K562 (cell line): Measurements from ENCODE around the gene C11orf98. TPM values are rescaled to one million over a fixed set of nuclear protein-coding genes. Genes with fewer than 3 reads are reported as not detected.
A peak's percentile ranks its signal among the peaks of the same experiment; 100 is the strongest.

Source experiments
- CBX3 ChIP-seq, 2 experiments: IDR thresholded peaks; 1 replicate in 1 of 2; 2 replicates in 1 of 2; pipeline ENCODE4 v1.6.1; 2012; ENCODE audit warnings: inconsistent platforms in 2 of 2, low read length in 2 of 2, borderline replicate concordance in 1 of 2, control low read depth in 1 of 2
- DDX20 ChIP-seq: fragments of 450-650 bp; IDR thresholded peaks from 2 replicates; pipeline ENCODE4 v1.6.1; 2016; ENCODE audit warnings: missing genetic modification characterization, low read depth, mild to moderate bottlenecking, missing compliant biosample characterization, moderate library complexity
- EGR1 ChIP-seq: fragments of 450-650 bp; conservative IDR thresholded peaks from 2 replicates; pipeline ENCODE4 v1.6.1; 2017; ENCODE audit warnings: mild to moderate bottlenecking
- HMGXB4 ChIP-seq: sonication (generic); formaldehyde crosslinking; IDR thresholded peaks from 2 replicates; pipeline ENCODE4 v1.8.1; 2023; ENCODE audit warnings: mild to moderate bottlenecking, missing genetic modification reagents
- HOXB6 ChIP-seq: fragments of 250-450 bp; sonication (Bioruptor Pico); IDR thresholded peaks from 2 replicates; pipeline ENCODE4 v1.5.1; 2022; ENCODE audit warnings: mild to moderate bottlenecking, borderline replicate concordance
- LCOR ChIP-seq: sonication (generic); formaldehyde crosslinking; IDR thresholded peaks from 2 replicates; pipeline ENCODE4 v1.8.0; 2022; ENCODE audit warnings: mild to moderate bottlenecking, missing genetic modification reagents
- NFYB ChIP-seq: IDR thresholded peaks from 2 replicates; pipeline ENCODE4 v1.6.1; 2011; ENCODE audit warnings: mild to moderate bottlenecking, moderate library complexity; ENCODE audit not compliant: insufficient read length; ENCODE audit errors: extremely low read depth
- NRF1 ChIP-seq, 2 experiments: fragments of 450-650 bp; IDR thresholded peaks in 1 of 2; conservative IDR thresholded peaks in 1 of 2; 2 replicates each; pipeline ENCODE4 v1.6.1; 2014; ENCODE audit warnings: mild to moderate bottlenecking in 2 of 2
- POLR2AphosphoS5 ChIP-seq: IDR thresholded peaks from 2 replicates; pipeline ENCODE4 v1.6.1; 2011; ENCODE audit warnings: mild to moderate bottlenecking, low read depth, low read length, moderate library complexity; ENCODE audit not compliant: control insufficient read depth, insufficient read depth
- POLR2H ChIP-seq: IDR thresholded peaks from 2 replicates; pipeline ENCODE4 v1.6.1; 2016; ENCODE audit warnings: missing genetic modification characterization, low read depth, mild to moderate bottlenecking, control low read depth, missing compliant biosample characterization, moderate library complexity
- POLR3A ChIP-seq: IDR thresholded peaks from 2 replicates; pipeline ENCODE4 v1.6.1; 2011; ENCODE audit warnings: borderline replicate concordance, mild to moderate bottlenecking, moderate library complexity; ENCODE audit not compliant: insufficient read length, insufficient read depth; ENCODE audit errors: extremely low read depth
- PRMT5 ChIP-seq: sonication (generic); formaldehyde crosslinking; IDR thresholded peaks from 2 replicates; pipeline ENCODE4 v1.5.0; 2020; ENCODE audit warnings: missing genetic modification reagents
- RCOR1 ChIP-seq, 2 experiments: IDR thresholded peaks; 2 replicates each; pipeline ENCODE4 v1.6.1; 2012; ENCODE audit warnings: low read depth in 2 of 2, low read length in 2 of 2, borderline replicate concordance in 1 of 2, improper control_type of control experiment in 1 of 2
- RFX5 ChIP-seq: IDR thresholded peaks from 2 replicates; pipeline ENCODE4 v1.6.1; 2011; ENCODE audit warnings: low read depth, mild to moderate bottlenecking, improper control_type of control experiment, low read length
- TAF9B ChIP-seq: fragments of 450-650 bp; IDR thresholded peaks from 2 replicates; pipeline ENCODE4 v1.6.1; 2018; ENCODE audit warnings: mild to moderate bottlenecking; ENCODE audit not compliant: partially characterized antibody
- YBX1 ChIP-seq: fragments of 450-650 bp; IDR thresholded peaks from 2 replicates; pipeline ENCODE4 v1.7.1; 2016; ENCODE audit warnings: mild to moderate bottlenecking
- ZBTB11 ChIP-seq, 3 experiments: fragments of 200-800 bp in 1 of 3; fragments of 250-450 bp in 1 of 3; fragments of 450-650 bp in 1 of 3; sonication (Bioruptor Pico) in 1 of 3; sonication (Bioruptor generic) in 1 of 3; formaldehyde crosslinking in 1 of 3; IDR thresholded peaks; 2 replicates each; pipeline versions ENCODE4 v1.6.1 to v1.8.0; 2016 to 2022; ENCODE audit warnings: mild to moderate bottlenecking in 2 of 3, missing genetic modification characterization in 2 of 3, missing compliant biosample characterization in 1 of 3, moderate library complexity in 1 of 3
- ZBTB17 ChIP-seq: fragments of 450-650 bp; formaldehyde crosslinking; IDR thresholded peaks from 2 replicates; pipeline ENCODE4 v1.4.0; 2020; ENCODE audit warnings: mild to moderate bottlenecking
- ZC3H8 ChIP-seq: fragments of 450-650 bp; IDR thresholded peaks from 2 replicates; pipeline ENCODE4 v1.6.1; 2017
- ZEB2 ChIP-seq: fragments of 450-650 bp; IDR thresholded peaks from 2 replicates; pipeline ENCODE4 v1.6.1; 2016
- ZNF146 ChIP-seq: IDR thresholded peaks from one replicate; pipeline ENCODE4 v1.6.1; 2018; ENCODE audit warnings: missing compliant biosample characterization; ENCODE audit not compliant: unreplicated experiment
- ZNF165 ChIP-seq: fragments of 250-450 bp; sonication (Bioruptor Pico); IDR thresholded peaks from 2 replicates; pipeline ENCODE4 v1.4.0; 2020; ENCODE audit warnings: borderline replicate concordance
- polyA plus RNA-seq, 8 experiments: library from polyadenylated mRNA; depleted of rRNA in 4 of 8; stranded (reverse) in 5 of 8; unstranded in 3 of 8; fragments of >200 nt; fragmentation: Nextera tagmentation in 2 of 8; fragmentation: Illumina TruSeq in 1 of 8; extraction: Ambion mirVana in 2 of 8; extraction: Trizol in 1 of 8; gene quantifications; 2 replicates each; pipeline versions ENCODE4 v1.2.1 to v1.2.3, GENCODE V29; 2011 to 2014; ENCODE audit warnings: inconsistent platforms in 1 of 8, missing spikeins in 1 of 8
- total RNA-seq, 7 experiments: library from RNA; depleted of rRNA in 6 of 7; stranded (reverse); fragments of >200 nt in 6 of 7; fragmentation: Illumina TruSeq in 2 of 7; extraction: Trizol in 2 of 7; gene quantifications; 2 replicates each; pipeline versions ENCODE4 v1.2.1 to v1.2.3, GENCODE V29; 2011 to 2021; ENCODE audit warnings: low replicate concordance in 1 of 7

C11orf98 gene
- total and polyA plus RNA-seq, 9 of the 15 experiments (the other 6 are each of a cell fraction or from before 2014, with no cell fraction given), result 103 to 352 (median 218) TPM

GRCh38 chr11:62621567-62622470 lies 43.2 kb downstream of the C11orf98 start, which contains the start of gene B3GAT3 (continued):
- TF ChIP-seq POLR2AphosphoS5 (peak; percentile 75; the same call in 1 of the 2 replicates), POLR2H (tag) (peak; percentile 54), EGR1 (peak; percentile 71), ZNF165 (CRISPR knock-in tag) (no peak), ZBTB11 (CRISPR knock-in tag; IDR thresholded peaks at IDR 0.05) (peak; percentile 88 to 98 (median 95)), RCOR1 (IDR thresholded peaks at IDR 0.05; ENCODE audit: borderline replicate concordance in 1 of 2, low read depth in 2 of 2, low read length in 2 of 2) (no peak), RFX5 (no peak), ZNF146 (CRISPR knock-in tag) (no peak), LCOR (CRISPR knock-in tag) (peak; percentile 34; the same call in 1 of the 2 replicates), DDX20 (tag) (no peak), ZEB2 (peak; percentile 56; the same call in 1 of the 2 replicates), HMGXB4 (CRISPR knock-in tag) (0 out of 2 replicates have a peak, but pooled peaks have one; percentile 26), YBX1 (no peak), NFYB (no peak), POLR3A (no peak), HOXB6 (no peak), NRF1 (conservative IDR thresholded peaks at IDR 0.05 in 1 of 2, IDR thresholded peaks at IDR 0.05 in 1 of 2) (peak; percentile 75 to 78), ZBTB17 (CRISPR knock-in tag) (peak; percentile 76), TAF9B (peak; percentile 85), CBX3 (IDR thresholded peaks at IDR 0.05; ENCODE audit: borderline replicate concordance in 1 of 2, low read length in 2 of 2) (no peak; a peak in 1 of 3 replicates), ZC3H8 (no peak), PRMT5 (CRISPR knock-in tag) (no peak)
